K562 (cell line): ENCODE results near the gene CABP7. TPM values are rescaled to one million over a fixed set of nuclear protein-coding genes. Genes with fewer than 3 reads are reported as not detected.

Experiments
- ATAC-seq: fragments of 200-7000 bp; cut with Tn5 transposase; 3 replicates; pipeline ENCODE4 v1.9.1; 2020; ENCODE audit warnings: moderate library complexity
- BruUV-seq: library from RNA; stranded (reverse); fragments of 400-500 nt; replicated peaks from 2 replicates; lab custom pipeline; 2021; lab: Mats Ljungman, UMichigan
- CTCF ChIA-PET: fragments of 300-600 bp; formaldehyde crosslinking; extraction: SDS; loops from one replicate; lab custom pipeline; 2021; ENCODE audit warnings: low intra/inter-chr PET ratio; lab: Yijun Ruan, JAX
- POLR2A ChIA-PET: fragments of 300-600, 350-650 bp; sonication (Branson Sonifier 250); formaldehyde crosslinking; extraction: SDS; loops from one replicate; lab custom pipeline; 2021; ENCODE audit warnings: antibody characterized with exemption, inconsistent platforms; lab: Yijun Ruan, JAX
- DNase-seq, 4 experiments: peaks; one replicate each; pipeline versions ENCODE4 v3.0.0 to v3.0.0-alpha.2; 2011 to 2018; ENCODE audit warnings: low spot score in 3 of 4, mixed read lengths in 3 of 4; ENCODE audit errors: extremely low read depth in 1 of 4
- FAIRE-seq: peaks from 2 replicates; lab custom pipeline; 2011; peaks lifted over from hg19 to GRCh38; lab: Jason Lieb, UNC
- H2AFZ ChIP-seq: 2 replicates; pipeline ENCODE4 v1.6.0; 2011; ENCODE audit warnings: low read depth, low read length, control low read depth, inconsistent platforms
- H3K27ac ChIP-seq: fragments of 200-600 bp; 3 replicates; pipeline ENCODE4 v1.8.0; 2011; ENCODE audit warnings: low read depth, mild to moderate bottlenecking, control low read depth, inconsistent platforms, low read length, moderate library complexity, mixed read lengths; ENCODE audit errors: extremely low read depth
- H3K27me3 ChIP-seq, 2 experiments: fragments of 300-600 bp in 1 of 2; 2 replicates in 1 of 2; 3 replicates in 1 of 2; pipeline versions ENCODE4 v1.6.0 to v1.8.0; 2011; ENCODE audit warnings: inconsistent platforms in 2 of 2, low read length in 2 of 2, mild to moderate bottlenecking in 1 of 2, mixed read lengths in 1 of 2, moderate library complexity in 1 of 2; ENCODE audit not compliant: control insufficient read depth in 2 of 2, insufficient read depth in 2 of 2
- H3K36me3 ChIP-seq: fragments of 300-600 bp; 3 replicates; pipeline ENCODE4 v1.8.0; 2011; ENCODE audit warnings: mild to moderate bottlenecking, low read length, inconsistent platforms; ENCODE audit not compliant: control insufficient read depth, insufficient read depth
- H3K4me1 ChIP-seq, 2 experiments: fragments of 200-600 bp in 1 of 2; replicated peaks in 1 of 2; 2 replicates in 1 of 2; 3 replicates in 1 of 2; pipeline versions ENCODE4 v1.5.1 to v1.8.0; 2011; ENCODE audit warnings: inconsistent platforms in 2 of 2, low read length in 2 of 2, mild to moderate bottlenecking in 1 of 2, mixed read lengths in 1 of 2, moderate library complexity in 1 of 2; ENCODE audit not compliant: control insufficient read depth in 2 of 2, insufficient read depth in 2 of 2
- H3K4me2 ChIP-seq: 2 replicates; pipeline ENCODE4 v1.6.1; 2011; ENCODE audit warnings: low read length, control low read depth, inconsistent platforms, mixed read lengths; ENCODE audit not compliant: insufficient read depth
- H3K4me3 ChIP-seq: fragments of 200-600 bp; sonication (generic), shearing (Covaris generic); 2 replicates; pipeline ENCODE4 v1.5.1; 2016; ENCODE audit warnings: control low read depth, inconsistent platforms
- H3K79me2 ChIP-seq: fragments of 200-600 bp; 3 replicates; pipeline ENCODE4 v1.8.0; 2011; ENCODE audit warnings: low read length, inconsistent platforms; ENCODE audit not compliant: control insufficient read depth, insufficient read depth
- H3K9ac ChIP-seq, 2 experiments: 2 replicates each; pipeline versions ENCODE4 v1.6.0 to v1.6.1; 2011; ENCODE audit warnings: low read depth in 2 of 2, low read length in 2 of 2, control low read depth in 1 of 2, inconsistent platforms in 1 of 2, mild to moderate bottlenecking in 1 of 2, mixed read lengths in 1 of 2; ENCODE audit not compliant: insufficient read depth in 1 of 2
- H3K9me1 ChIP-seq: one replicate; pipeline ENCODE4 v1.6.0; 2011; ENCODE audit warnings: inconsistent platforms, mild to moderate bottlenecking, low read length, moderate library complexity; ENCODE audit not compliant: control insufficient read depth, insufficient read depth
- H3K9me3 ChIP-seq: replicated peaks from 2 replicates; pipeline ENCODE4 v1.5.1; 2011; ENCODE audit warnings: low read depth, low read length, inconsistent platforms; ENCODE audit not compliant: control insufficient read depth, insufficient read depth
- H4K20me1 ChIP-seq: replicated peaks from 2 replicates; pipeline ENCODE4 v1.6.1; 2011; ENCODE audit warnings: low read length, inconsistent platforms, mixed read lengths; ENCODE audit not compliant: control insufficient read depth, insufficient read depth
- NFE2 ChIP-seq: IDR thresholded peaks from 2 replicates; pipeline ENCODE4 v1.6.1; 2014; ENCODE audit warnings: antibody characterized with exemption, low read depth
- RBM15 ChIP-seq: fragments of 200-400 bp; formaldehyde crosslinking; IDR thresholded peaks from 2 replicates; pipeline ENCODE4 v1.6.1; 2018; ENCODE audit warnings: mild to moderate bottlenecking, low read length, moderate library complexity; ENCODE audit not compliant: insufficient read depth
- SREBF1 ChIP-seq: fragments of 150-350 bp; IDR thresholded peaks from 2 replicates; pipeline ENCODE4 v1.6.1; 2014; ENCODE audit warnings: antibody characterized with exemption, low read depth, low read length, borderline replicate concordance
- TAF7 ChIP-seq: fragments of 450-650 bp; IDR thresholded peaks from 2 replicates; pipeline ENCODE4 v1.6.1; 2016; ENCODE audit warnings: missing genetic modification characterization, missing compliant biosample characterization
- ZBED1 ChIP-seq: IDR thresholded peaks from 2 replicates; pipeline ENCODE4 v1.6.1; 2014
- ZC3H8 ChIP-seq: fragments of 450-650 bp; IDR thresholded peaks from 2 replicates; pipeline ENCODE4 v1.6.1; 2017
- ZNF444 ChIP-seq: fragments of 250-450 bp; sonication (Bioruptor Pico); IDR thresholded peaks from 2 replicates; pipeline ENCODE4 v1.4.0; 2020; ENCODE audit warnings: mild to moderate bottlenecking, moderate library complexity
- ZNF551 ChIP-seq: fragments of 250-450 bp; sonication (Bioruptor Pico); IDR thresholded peaks from 2 replicates; pipeline ENCODE4 v1.5.0; 2021; ENCODE audit warnings: mild to moderate bottlenecking, moderate library complexity
- ZNF699 ChIP-seq: fragments of 250-450 bp; sonication (Bioruptor Pico); IDR thresholded peaks from 2 replicates; pipeline ENCODE4 v1.8.0; 2021; ENCODE audit warnings: mild to moderate bottlenecking, moderate library complexity; ENCODE audit not compliant: insufficient replicate concordance
- WGBS: fragments of 100-300 bp; shearing (Covaris generic); methylation state at CpG from one replicate; pipeline ENCODE4 v1.1.6; 2016; ENCODE audit warnings: low coverage, mixed read lengths; ENCODE audit not compliant: insufficient coverage; ENCODE audit errors: missing lambda C conversion rate; 5-methylcytosine and 5-hydroxymethylcytosine counted together
- in situ Hi-C: fragments of 300-500 bp; cut with MboI; formaldehyde crosslinking; loops from 4 replicates; pipeline ENCODE4 v1.15.0; 2018; ENCODE audit warnings: inconsistent platforms, mixed read lengths
- intact Hi-C: fragments of 100-400 bp; cut with micrococcal nuclease; formaldehyde crosslinking; loops from 2 replicates; pipeline ENCODE4 v1.14.2; 2022
- polyA plus RNA-seq, 8 experiments: library from polyadenylated mRNA; depleted of rRNA in 4 of 8; stranded (reverse) in 5 of 8; unstranded in 3 of 8; fragments of >200 nt; fragmentation: Nextera tagmentation in 2 of 8; fragmentation: Illumina TruSeq in 1 of 8; extraction: Ambion mirVana in 2 of 8; extraction: Trizol in 1 of 8; gene quantifications; 2 replicates each; pipeline versions ENCODE4 v1.2.1 to v1.2.3, GENCODE V29; 2011 to 2014; ENCODE audit warnings: inconsistent platforms in 1 of 8, missing spikeins in 1 of 8
- total RNA-seq, 7 experiments: library from RNA; depleted of rRNA in 6 of 7; stranded (reverse); fragments of >200 nt in 6 of 7; fragmentation: Illumina TruSeq in 2 of 7; extraction: Trizol in 2 of 7; gene quantifications; 2 replicates each; pipeline versions ENCODE4 v1.2.1 to v1.2.3, GENCODE V29; 2011 to 2021; ENCODE audit warnings: low replicate concordance in 1 of 7

Gene CABP7
- total and polyA plus RNA-seq, 9 of the 15 experiments (the other 6 are each of a cell fraction or from before 2014, with no cell fraction given) = not detected

DNA sequence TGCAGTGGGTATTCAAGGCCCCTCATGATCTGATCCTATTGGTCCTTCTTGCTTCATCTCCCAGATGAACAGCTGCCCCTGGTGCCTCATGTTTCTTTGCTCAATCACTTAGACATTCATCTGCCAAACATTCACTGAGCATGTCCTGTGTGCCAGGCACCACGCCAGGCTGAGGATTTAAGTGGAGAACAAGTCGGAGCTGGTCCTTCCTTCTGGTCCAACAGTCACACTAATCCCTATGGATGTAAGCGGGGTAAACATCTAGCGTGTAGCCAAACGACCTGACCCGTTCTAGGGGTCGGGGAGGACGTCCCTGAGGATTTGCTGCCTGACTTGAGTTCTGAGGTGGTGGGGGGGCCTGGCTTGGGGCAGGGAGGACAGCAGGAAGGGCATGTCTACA lies 25.1 kb downstream of the CABP7 start:
- no peak for ATAC-seq
- TF ChIP-seq TAF7 (no peak), ZC3H8 (no peak), ZNF444 (no peak), ZNF699 (CRISPR knock-in tag) (no peak), ZBED1 (no peak), SREBF1 (no peak)
- TF ChIP-seq, all 486 proteins: peak for 0
- Histone ChIP-seq H3K9me1 (no peaks in the 10 kb centered on the region), H3K4me1 (peaks cover 0 to 11% of the 10 kb centered on the region in 2 experiments; a peak in 2 of 5 replicates), H3K27me3 (no peaks in the 10 kb centered on the region), H3K9me3 (no peaks in the 10 kb centered on the region), H3K4me3 (no peak overlapping the region), H3K79me2 (no peaks in the 10 kb centered on the region), H3K36me3 (no peaks in the 10 kb centered on the region), H4K20me1 (no peaks in the 10 kb centered on the region), H2AFZ (no peak overlapping the region), H3K4me2 (no peak overlapping the region), H3K9ac (no peak overlapping the region), H3K27ac (no peak overlapping the region)
- FAIRE-seq = no peak
- in situ Hi-C loops (no loop called here), intact Hi-C loops (no loop called here)
- POLR2A ChIA-PET = interaction anchor here (0.5 to 1.0 kb wide), 3 partner anchors 11 to 263 kb away, joined by 3 to 4 read pairs (median 3); no protein-coding TSS in a partner anchor
- DNase-seq = no peak
- CTCF ChIA-PET = no interaction called here
- BruUV-seq = no TSS peak
- 50% methylated on average over 8 of the region's 8 CpGs for WGBS

DNA sequence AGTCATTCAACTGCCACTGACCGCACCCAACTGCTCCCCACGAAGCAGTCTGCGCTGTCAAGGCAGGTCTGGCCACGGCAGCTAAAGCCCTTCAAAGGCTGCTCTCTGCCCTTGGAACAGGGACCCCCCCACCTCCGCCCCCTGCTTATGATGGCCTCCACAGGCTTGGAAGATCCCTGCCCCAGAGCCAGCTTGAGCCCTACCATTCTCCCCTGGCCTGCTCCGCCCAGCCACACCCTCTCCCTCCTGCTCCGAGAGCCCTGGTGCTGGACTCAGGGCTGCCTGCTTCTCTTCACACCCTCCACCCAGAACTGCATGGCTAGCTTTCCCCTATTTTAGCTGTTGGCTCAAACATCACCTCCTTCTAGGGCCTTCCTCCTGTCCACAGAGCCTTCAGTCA lies 28.0 kb downstream of the CABP7 start:
- FAIRE-seq = no peak
- Histone ChIP-seq H3K27me3 (no peaks in the 10 kb centered on the region), H3K79me2 (no peaks in the 10 kb centered on the region), H3K9me1 (no peaks in the 10 kb centered on the region), H3K27ac (no peak overlapping the region), H3K4me2 (no peak overlapping the region), H4K20me1 (no peaks in the 10 kb centered on the region), H3K4me3 (no peak overlapping the region), H2AFZ (no peak overlapping the region), H3K9ac (peak overlapping the region in 1 of 2 experiments; percentile 79; a peak in 2 of 4 replicates), H3K4me1 (peaks cover 5 to 11% of the 10 kb centered on the region in 2 experiments; a peak in 4 of 5 replicates), H3K9me3 (no peaks in the 10 kb centered on the region), H3K36me3 (no peaks in the 10 kb centered on the region)
- WGBS = 70% methylated on average over 6 of the region's 7 CpGs
- in situ Hi-C loops = no loop called here
- CTCF ChIA-PET = no interaction called here
- peak; percentile 65 for ATAC-seq
- no TSS peak for BruUV-seq
- intact Hi-C loops = no loop called here
- peak in 1 of 4 experiments; percentile 26 for DNase-seq
- no peak for TF ChIP-seq RBM15
- TF ChIP-seq NFE2 = no peak
- TF ChIP-seq ZNF551 (CRISPR knock-in tag) = no peak
- POLR2A ChIA-PET = interaction anchor here (1.5 kb wide), 1 partner anchor 9 kb away, joined by 4 read pairs; no protein-coding TSS in a partner anchor
